Stimulated activated CD4-positive, alpha-beta T cell treated with anti-CD3 and anti-CD28 coated beads, Interleukin-4, amount 100 ng/mL, for 1 hour (primary cell): Measurements from ENCODE around the gene AP3S1.

ENCODE experiments used
- DNase-seq: peaks from one replicate; pipeline ENCODE4 v3.0.0-alpha.2; 2020

Gene AP3S1

DNA sequence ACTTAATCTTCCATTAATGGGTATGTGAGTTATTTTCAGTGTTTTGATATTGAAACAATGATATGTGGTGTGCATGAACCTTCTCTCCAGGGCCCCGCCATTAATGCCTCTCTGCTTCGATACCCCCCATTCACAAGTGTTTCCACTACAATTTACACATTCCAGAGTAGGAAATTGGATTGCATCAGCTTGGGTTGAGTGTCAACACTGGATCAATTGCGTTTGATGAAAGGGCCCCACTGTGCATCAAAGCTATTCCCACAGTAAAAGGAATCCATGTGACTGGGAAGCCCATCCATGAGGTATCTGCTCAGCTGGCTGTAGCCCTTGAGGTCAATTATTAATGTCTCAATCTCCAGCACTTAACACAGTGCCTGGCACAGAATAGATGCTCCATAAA is 102.8 kb downstream of the AP3S1 start:
- no peak for DNase-seq

DNA sequence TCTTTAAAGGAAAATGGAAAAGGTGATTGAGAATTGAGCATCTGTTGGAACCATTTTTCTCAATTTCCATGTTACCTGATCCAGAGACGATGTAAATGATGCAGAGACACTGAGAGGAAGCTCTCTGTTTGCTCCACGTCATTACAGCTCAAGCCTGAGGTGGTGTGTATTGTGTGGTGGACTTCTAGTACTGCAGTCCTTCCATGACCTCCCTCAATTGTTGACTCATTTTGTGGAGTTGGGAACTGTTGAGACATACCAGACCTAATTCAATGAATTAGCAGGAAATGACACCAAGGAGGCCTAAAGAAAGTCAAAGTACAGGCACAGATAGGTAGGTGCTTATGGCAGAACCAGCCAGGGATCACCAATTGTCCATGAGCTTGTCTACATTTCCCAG is 104.9 kb downstream of the AP3S1 start:
- no peak for DNase-seq

DNA sequence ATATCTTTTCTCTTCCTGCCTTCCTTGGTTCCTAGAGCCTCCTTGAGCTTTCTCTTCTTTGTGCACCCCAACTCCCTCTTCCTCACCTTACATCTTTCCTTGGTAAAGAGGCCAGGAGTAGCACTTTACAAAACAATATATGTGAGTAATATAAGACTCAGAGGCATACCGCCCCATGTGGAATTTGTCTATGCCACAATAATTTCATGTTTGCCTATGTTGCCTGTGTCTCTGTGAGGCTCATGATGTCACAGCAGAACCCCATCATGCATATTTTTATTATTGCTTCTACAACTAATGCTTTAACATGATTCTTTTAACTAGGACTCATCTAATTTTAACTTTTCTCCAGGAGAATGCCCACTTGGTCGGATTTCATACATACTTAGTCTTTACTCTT is 105.5 kb downstream of the AP3S1 start:
- no peak for DNase-seq

DNA sequence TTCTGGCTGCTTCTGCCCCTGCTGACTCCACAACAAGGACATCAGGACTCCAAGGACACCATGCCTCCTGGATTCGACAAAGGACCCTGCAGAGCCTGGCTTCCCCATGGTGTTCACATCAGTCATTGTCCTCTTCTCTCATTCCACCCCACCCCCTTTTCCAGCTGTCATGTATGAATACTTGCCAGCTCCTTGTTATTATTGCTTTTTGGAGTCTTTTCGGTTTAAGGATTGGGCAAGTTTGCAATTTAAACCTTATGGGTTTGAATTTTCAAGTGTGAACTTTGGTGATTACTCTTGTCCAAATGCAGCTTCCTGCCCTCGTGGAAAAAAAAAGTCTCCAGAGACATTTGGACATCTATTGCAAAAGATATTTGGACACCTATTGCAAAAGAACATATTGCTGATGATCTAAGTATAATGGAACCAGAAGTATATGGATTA is 106.4 kb downstream of the AP3S1 start:
- no peak for DNase-seq

DNA sequence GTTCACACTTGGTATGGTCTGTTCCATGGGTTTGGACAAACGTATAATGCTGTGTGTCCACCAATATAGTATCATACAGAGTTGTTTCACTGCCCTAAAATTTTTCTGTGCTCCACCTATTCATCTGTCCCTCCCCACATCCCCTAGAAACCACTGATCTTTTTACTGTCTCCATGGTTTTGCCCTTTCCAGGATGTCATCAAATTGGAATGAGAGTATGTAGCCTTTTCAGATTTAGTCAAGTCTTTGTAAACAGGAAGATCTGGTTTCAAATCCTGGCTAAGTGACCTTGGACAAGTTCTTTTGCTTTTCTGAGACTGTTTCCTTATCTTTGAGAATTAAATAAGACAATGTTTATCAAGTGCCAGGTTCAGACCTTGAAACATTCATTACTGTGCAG is 107.4 kb downstream of the AP3S1 start:
- no peak for DNase-seq

DNA sequence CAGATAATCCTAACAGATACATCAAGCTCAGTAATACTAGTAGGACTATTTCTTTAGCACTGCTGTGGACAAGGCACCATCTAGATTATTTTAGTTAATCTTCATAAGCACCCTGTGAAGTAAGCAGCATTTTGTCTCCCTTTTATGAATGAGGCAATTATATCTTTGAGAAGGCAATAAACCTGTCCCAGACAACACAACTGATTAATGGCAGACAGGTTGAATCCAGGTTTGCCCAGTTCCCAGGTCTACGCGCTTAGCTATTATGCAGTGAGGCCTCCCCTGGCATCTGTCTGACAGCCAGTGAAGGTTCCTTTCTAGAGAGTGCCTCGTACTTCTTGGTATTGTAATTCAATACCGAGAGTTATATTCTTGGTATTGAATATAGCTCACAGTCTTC is 110.9 kb downstream of the AP3S1 start:
- DNase-seq: no peak

DNA sequence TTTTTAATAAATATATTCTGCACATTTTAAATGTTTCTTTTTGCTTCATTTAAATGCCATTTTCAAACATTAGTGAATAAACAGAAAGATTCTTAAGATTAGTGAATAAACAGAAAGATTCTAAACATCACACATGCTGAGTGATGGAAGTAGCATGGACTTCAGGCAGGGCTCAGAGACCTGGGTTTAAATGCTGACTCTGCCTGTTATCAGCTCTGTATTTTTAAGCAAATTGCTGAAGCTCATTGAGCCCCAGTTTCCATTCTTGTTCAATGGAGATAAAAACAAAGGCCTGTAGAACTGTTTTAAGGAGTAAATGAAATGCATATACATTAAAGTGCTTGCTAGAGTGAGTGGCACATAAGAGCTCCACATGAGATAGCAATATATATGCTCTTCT is 112.4 kb downstream of the AP3S1 start:
- DNase-seq: no peak

DNA sequence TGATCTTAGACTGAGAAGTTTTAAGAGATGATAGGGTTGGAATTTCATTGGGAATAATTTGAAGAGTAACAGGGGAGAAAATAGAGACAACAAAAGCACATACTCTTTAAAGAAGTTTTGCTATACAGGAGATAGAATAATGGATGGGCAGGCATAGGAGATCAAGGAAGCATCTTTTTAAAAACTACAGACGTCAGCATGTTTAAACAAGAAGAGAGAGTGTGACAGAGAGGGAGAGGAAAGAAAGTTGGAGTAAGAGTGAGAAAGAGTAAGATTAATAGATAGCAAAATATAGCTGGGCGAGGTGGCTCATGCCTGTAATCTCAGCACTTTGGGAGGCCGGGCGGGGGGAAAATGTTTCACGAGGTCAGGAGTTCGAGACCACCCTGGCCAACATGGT is 115.2 kb downstream of the AP3S1 start:
- DNase-seq: no peak

DNA sequence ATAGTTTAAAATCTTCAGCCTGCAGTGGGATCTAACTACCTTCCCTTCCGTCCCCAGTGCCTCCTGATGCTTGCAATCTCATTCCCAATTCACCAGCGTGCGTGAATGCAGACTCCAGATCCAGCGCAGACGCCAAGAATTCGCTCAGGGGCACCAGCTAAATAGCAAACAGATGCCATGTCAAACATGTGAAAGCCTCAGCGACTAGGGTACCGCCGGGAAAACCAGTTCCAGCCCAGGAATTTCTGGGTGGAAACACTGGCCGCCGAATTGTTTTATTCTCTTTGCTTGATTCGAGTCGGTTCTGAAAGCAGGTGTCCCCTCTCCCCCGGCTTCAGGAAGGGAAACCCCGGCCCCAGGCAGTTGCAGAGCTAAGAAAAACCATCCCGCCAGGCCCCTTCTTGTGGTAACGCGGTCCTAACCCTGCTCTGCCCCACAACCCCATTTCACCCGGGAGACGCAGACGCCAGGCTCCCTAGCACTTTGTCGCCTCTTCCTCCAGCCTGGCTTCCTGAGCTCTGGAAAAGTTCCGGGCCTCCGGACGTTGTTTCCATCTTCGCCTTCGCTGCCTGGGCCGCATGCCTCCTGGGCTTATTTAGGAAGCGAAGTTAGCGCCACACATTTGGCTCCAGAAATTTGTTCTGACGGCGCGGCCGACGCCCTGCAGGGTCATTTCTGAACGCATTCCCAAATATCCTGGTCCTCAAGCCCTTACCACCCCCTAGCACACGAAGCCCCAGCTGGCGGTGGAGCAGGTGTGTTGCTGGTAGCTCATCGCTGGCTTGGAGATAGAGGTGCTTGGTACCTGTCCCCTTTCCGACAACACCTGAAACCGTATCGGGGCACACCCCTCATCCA is 119.9 kb downstream of the AP3S1 start:
- DNase-seq: no peak

DNA sequence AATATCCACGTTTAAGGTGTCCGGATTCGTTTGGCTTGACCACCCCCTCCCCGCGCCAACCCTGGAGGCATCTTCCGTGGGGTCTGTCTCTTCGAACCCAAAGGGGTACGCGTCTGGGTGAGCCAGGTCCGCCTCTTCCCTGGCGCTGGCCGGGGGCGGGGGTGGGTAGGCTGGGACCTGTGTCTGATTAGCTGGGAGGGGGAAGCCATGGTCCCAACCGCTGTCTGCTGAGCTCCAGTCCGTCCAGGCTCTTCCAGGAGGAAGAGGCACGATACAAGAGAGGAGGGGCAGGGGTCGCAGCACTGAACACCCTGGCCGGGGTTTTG is 120.5 kb downstream of the AP3S1 start, which contains the start of gene LVRN:
LVRN (plus strand) TSS at position 237 of the 326 bp plus-strand sequence. CDS start 143 bp downstream, outside the sequence.
- no peak for DNase-seq

DNA sequence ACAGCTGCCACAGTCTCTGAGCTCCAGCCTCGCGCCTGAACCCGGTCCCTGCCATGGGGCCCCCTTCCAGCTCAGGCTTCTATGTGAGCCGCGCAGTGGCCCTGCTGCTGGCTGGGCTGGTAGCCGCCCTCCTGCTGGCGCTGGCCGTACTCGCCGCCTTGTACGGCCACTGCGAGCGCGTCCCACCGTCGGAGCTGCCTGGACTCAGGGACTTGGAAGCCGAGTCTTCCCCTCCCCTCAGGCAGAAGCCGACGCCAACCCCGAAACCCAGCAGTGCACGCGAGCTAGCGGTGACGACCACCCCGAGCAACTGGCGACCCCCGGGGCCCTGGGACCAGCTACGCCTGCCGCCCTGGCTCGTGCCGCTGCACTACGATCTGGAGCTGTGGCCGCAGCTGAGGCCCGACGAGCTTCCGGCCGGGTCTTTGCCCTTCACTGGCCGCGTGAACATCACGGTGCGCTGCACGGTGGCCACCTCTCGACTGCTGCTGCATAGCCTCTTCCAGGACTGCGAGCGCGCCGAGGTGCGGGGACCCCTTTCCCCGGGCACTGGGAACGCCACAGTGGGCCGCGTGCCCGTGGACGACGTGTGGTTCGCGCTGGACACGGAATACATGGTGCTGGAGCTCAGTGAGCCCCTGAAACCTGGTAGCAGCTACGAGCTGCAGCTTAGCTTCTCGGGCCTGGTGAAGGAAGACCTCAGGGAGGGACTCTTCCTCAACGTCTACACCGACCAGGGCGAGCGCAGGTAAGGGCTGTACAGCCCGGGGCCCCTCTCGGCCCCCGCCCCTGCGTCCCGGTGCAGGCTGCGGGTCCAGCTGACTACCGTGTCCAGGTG is 121.0 kb downstream of the AP3S1 start:
- no peak for DNase-seq

DNA sequence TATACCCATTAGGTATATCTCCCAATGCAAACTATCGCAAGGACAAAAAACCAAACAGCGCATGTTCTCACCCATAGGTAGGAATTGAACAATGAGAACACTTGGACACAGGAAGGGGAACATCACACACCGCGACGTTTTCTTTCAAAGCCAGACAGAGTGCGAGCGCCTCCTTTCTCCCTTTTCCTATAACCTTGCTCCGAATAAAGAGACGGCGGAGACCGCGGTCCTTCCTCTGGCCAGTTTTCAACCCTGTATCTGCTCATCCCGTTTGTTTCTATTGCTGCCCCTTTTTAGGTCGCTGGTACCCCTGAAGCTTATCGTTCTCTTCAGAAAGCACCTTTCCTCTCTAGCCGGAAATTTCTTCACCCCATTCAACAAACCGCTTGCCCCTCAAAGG is 121.8 kb downstream of the AP3S1 start:
- no peak for DNase-seq
